ENCODE results near the gene USP2.

Gene USP2

GRCh38 chr11:119362741-119363080, 18.8 kb downstream of the USP2 start:
- H3K9me3 ChIP-seq (ENCODE audit: insufficient read depth, low read length, severe bottlenecking) = no peaks in the 10 kb centered on the region
- H3K9ac ChIP-seq (ENCODE audit: low read depth, low read length) = no peak overlapping the region
- no peak overlapping the region for H3K4me2 ChIP-seq (ENCODE audit: insufficient read depth, low read length)
- H3K79me2 ChIP-seq (ENCODE audit: insufficient read depth, low read length) = no peaks in the 10 kb centered on the region
- no peaks in the 10 kb centered on the region for H4K20me1 ChIP-seq (ENCODE audit: insufficient read depth, low read length)
- H3K4me1 ChIP-seq (ENCODE audit: insufficient read depth, low read length) = no peaks in the 10 kb centered on the region
- no peak overlapping the region for H3K27ac ChIP-seq (ENCODE audit: low read length)
- no peaks in the 10 kb centered on the region for H3K36me3 ChIP-seq (ENCODE audit: insufficient read depth, low read length)
- ATAC-seq (ENCODE audit: insufficient read depth, low read depth) (no peak), DNase-seq (no peak)
- no peak overlapping the region for H3K4me3 ChIP-seq (ENCODE audit: low read depth in 1 of 2, low read length in 2 of 2)
- peaks cover 29% of the 10 kb centered on the region for H3K27me3 ChIP-seq (ENCODE audit: insufficient read depth, low read length, poor library complexity)
- TF ChIP-seq EZH2 (IDR thresholded peaks at IDR 0.05; ENCODE audit: borderline replicate concordance, low read depth, low read length, severe bottlenecking) (no peak), CTCF (IDR thresholded peaks at IDR 0.05; ENCODE audit: borderline replicate concordance, extremely low read depth, low read length, poor library complexity, severe bottlenecking) (no peak)
- H2AFZ ChIP-seq (ENCODE audit: low read depth, low read length) = no peak overlapping the region

- no peaks in the 10 kb centered on the region for H3K4me1 ChIP-seq (ENCODE audit: insufficient read depth, low read length)
- no peak overlapping the region for H3K4me2 ChIP-seq (ENCODE audit: insufficient read depth, low read length)
- H3K36me3 ChIP-seq (ENCODE audit: insufficient read depth, low read length) = no peaks in the 10 kb centered on the region
- H4K20me1 ChIP-seq (ENCODE audit: insufficient read depth, low read length) = peaks cover 4% of the 10 kb centered on the region; the same call in 1 of the 2 replicates
- no peak overlapping the region for H3K9ac ChIP-seq (ENCODE audit: low read depth, low read length)
- no peak overlapping the region for H3K27ac ChIP-seq (ENCODE audit: low read length)
- H3K4me3 ChIP-seq (ENCODE audit: low read depth in 1 of 2, low read length in 2 of 2) = no peak overlapping the region
- no peak overlapping the region for H2AFZ ChIP-seq (ENCODE audit: low read depth, low read length)
- H3K9me3 ChIP-seq (ENCODE audit: insufficient read depth, low read length, severe bottlenecking) = no peaks in the 10 kb centered on the region
- no peaks in the 10 kb centered on the region for H3K79me2 ChIP-seq (ENCODE audit: insufficient read depth, low read length)
- peaks cover 29% of the 10 kb centered on the region for H3K27me3 ChIP-seq (ENCODE audit: insufficient read depth, low read length, poor library complexity)
- ATAC-seq (ENCODE audit: insufficient read depth, low read depth) = no peak
- no peak for TF ChIP-seq EZH2 (IDR thresholded peaks at IDR 0.05; ENCODE audit: borderline replicate concordance, low read depth, low read length, severe bottlenecking)
- no peak for TF ChIP-seq CTCF (IDR thresholded peaks at IDR 0.05; ENCODE audit: borderline replicate concordance, extremely low read depth, low read length, poor library complexity, severe bottlenecking)
- DNase-seq = no peak
These were observed 19.4 kb downstream of the USP2 start for GRCh38 chr11:119361941-119362725.

GRCh38 chr11:119361056-119361787, 20.3 kb downstream of the USP2 start:
- Histone ChIP-seq H2AFZ (ENCODE audit: low read depth, low read length) (no peak overlapping the region), H3K4me2 (ENCODE audit: insufficient read depth, low read length) (no peak overlapping the region), H3K9me3 (ENCODE audit: insufficient read depth, low read length, severe bottlenecking) (no peaks in the 10 kb centered on the region), H3K79me2 (ENCODE audit: insufficient read depth, low read length) (no peaks in the 10 kb centered on the region), H3K27me3 (ENCODE audit: insufficient read depth, low read length, poor library complexity) (peaks cover 29% of the 10 kb centered on the region), H3K36me3 (ENCODE audit: insufficient read depth, low read length) (no peaks in the 10 kb centered on the region), H3K4me3 (ENCODE audit: low read depth in 1 of 2, low read length in 2 of 2) (no peak overlapping the region), H4K20me1 (ENCODE audit: insufficient read depth, low read length) (peaks cover 4% of the 10 kb centered on the region; the same call in 1 of the 2 replicates), H3K4me1 (ENCODE audit: insufficient read depth, low read length) (peaks cover 4% of the 10 kb centered on the region; the same call in 1 of the 2 replicates), H3K27ac (ENCODE audit: low read length) (no peak overlapping the region), H3K9ac (ENCODE audit: low read depth, low read length) (no peak overlapping the region)
- DNase-seq (no peak), ATAC-seq (ENCODE audit: insufficient read depth, low read depth) (no peak)
- TF ChIP-seq CTCF (IDR thresholded peaks at IDR 0.05; ENCODE audit: borderline replicate concordance, extremely low read depth, low read length, poor library complexity, severe bottlenecking) (no peak), EZH2 (IDR thresholded peaks at IDR 0.05; ENCODE audit: borderline replicate concordance, low read depth, low read length, severe bottlenecking) (no peak)
